ENCODE data around the gene SIRT2. TPM values are rescaled to one million over a fixed set of nuclear protein-coding genes. Genes with fewer than 3 reads are reported as not detected.

The SIRT2 gene
- total RNA-seq, 4 donors from 2014 or later = 208 to 327 (median 285) TPM

GRCh38 chr19:38900743-38901190, 1.3 kb upstream of the SIRT2 start:
- DNase-seq (no peak), ATAC-seq (no peak)
- Histone ChIP-seq H3K36me3 (peaks cover 0 to 18% of the 10 kb centered on the region in 2 donors), H3K27ac (peak overlapping the region; percentile 90 to 99 (median 94)), H3K4me1 (peaks cover 39 to 41% of the 10 kb centered on the region in 2 donors), H3K27me3 (no peaks in the 10 kb centered on the region), H3K4me3 (peak overlapping the region; percentile 74 to 98 (median 87)), H3K9me3 (no peaks in the 10 kb centered on the region)
- in situ Hi-C loops (cut with MboI; ENCODE audit: low sequenced_read_pairs in 4 of 4) (loop anchor here in 3 of 4 donors (10.0 to 25.0 kb wide), 2 partner anchors 66 to 163 kb away; partner anchors contain the start of genes CAPN12 (in 2 of the 3) and ECH1 (in 1 of the 3)), intact Hi-C loops (cut with DNase I; ENCODE audit: low total_unique reads) (loop anchor here (5.0 kb wide), 1 partner anchor 442 kb away; the partner anchor contains the start of gene SAMD4B)
- TF ChIP-seq POLR2A (IDR thresholded peaks at IDR 0.05) = no peak
- TF ChIP-seq CTCF (IDR thresholded peaks at IDR 0.05 in 4 of 5, conservative IDR thresholded peaks at IDR 0.05 in 1 of 5) = no peak

- ATAC-seq (no peak), DNase-seq (no peak)
- peaks cover 0 to 12% of the 10 kb centered on the region in 2 donors for H3K36me3 ChIP-seq
- H3K9me3 ChIP-seq = no peaks in the 10 kb centered on the region
- intact Hi-C loops (cut with DNase I; ENCODE audit: low total_unique reads) (loop anchor here (5.0 kb wide), 1 partner anchor 442 kb away; the partner anchor contains the start of gene SAMD4B), in situ Hi-C loops (cut with MboI; ENCODE audit: low sequenced_read_pairs in 4 of 4) (loop anchor here in 3 of 4 donors (10.0 to 25.0 kb wide), 2 partner anchors 65 to 163 kb away; partner anchors contain the start of genes CAPN12 (in 2 of the 3) and ECH1 (in 1 of the 3))
- peaks cover 43 to 46% of the 10 kb centered on the region in 2 donors for H3K4me1 ChIP-seq
- H3K27me3 ChIP-seq = no peaks in the 10 kb centered on the region
- TF ChIP-seq POLR2A (IDR thresholded peaks at IDR 0.05) (no peak), CTCF (IDR thresholded peaks at IDR 0.05 in 4 of 5, conservative IDR thresholded peaks at IDR 0.05 in 1 of 5) (no peak)
- peak overlapping the region; percentile 90 to 99 (median 94) for H3K27ac ChIP-seq
- H3K4me3 ChIP-seq = peak overlapping the region; percentile 74 to 98 (median 87)
Measured at GRCh38 chr19:38900202-38900629, 798 bp upstream of the SIRT2 start.

GRCh38 chr19:38898788-38899446, 501 bp downstream of the SIRT2 start:
- Histone ChIP-seq H3K4me3 (peak overlapping the region; percentile 71 to 98 (median 82)), H3K36me3 (peaks cover 0 to 4% of the 10 kb centered on the region in 2 donors), H3K27ac (peak overlapping the region; percentile 87 to 99 (median 93)), H3K4me1 (peaks cover 52% of the 10 kb centered on the region in 2 donors), H3K9me3 (no peaks in the 10 kb centered on the region), H3K27me3 (no peaks in the 10 kb centered on the region)
- ATAC-seq (peak; percentile 3 to 8), DNase-seq (peak in 1 of 2 donors; percentile 30)
- in situ Hi-C loops (cut with MboI; ENCODE audit: low sequenced_read_pairs in 4 of 4) (loop anchor here in 2 of 4 donors (5.0 to 10.0 kb wide), 2 partner anchors 47 to 54 kb away; partner anchors contain the start of gene HNRNPL (in 1 of the 2)), intact Hi-C loops (cut with DNase I; ENCODE audit: low total_unique reads) (loop anchor here (1.0 to 10.0 kb wide), 4 partner anchors 31 to 724 kb away; partner anchors contain the start of genes ECH1, HNRNPL, MRPS12 and SARS2)
- no peak for TF ChIP-seq CTCF (IDR thresholded peaks at IDR 0.05 in 4 of 5, conservative IDR thresholded peaks at IDR 0.05 in 1 of 5)
- TF ChIP-seq POLR2A (IDR thresholded peaks at IDR 0.05) = no peak

GRCh38 chr19:38894968-38895367, 4.5 kb downstream of the SIRT2 start:
- ATAC-seq = no peak
- intact Hi-C loops (cut with DNase I; ENCODE audit: low total_unique reads) (loop anchor here (5.0 to 10.0 kb wide), 2 partner anchors 183 to 720 kb away; no protein-coding TSS in a partner anchor), in situ Hi-C loops (cut with MboI; ENCODE audit: low sequenced_read_pairs in 4 of 4) (loop anchor here in 2 of 4 donors (5.0 to 10.0 kb wide), 2 partner anchors 43 to 50 kb away; partner anchors contain the start of gene HNRNPL (in 1 of the 2))
- no peak for TF ChIP-seq POLR2A (IDR thresholded peaks at IDR 0.05)
- TF ChIP-seq CTCF (IDR thresholded peaks at IDR 0.05 in 4 of 5, conservative IDR thresholded peaks at IDR 0.05 in 1 of 5) = no peak
- Histone ChIP-seq H3K27me3 (no peaks in the 10 kb centered on the region), H3K4me3 (no peak overlapping the region), H3K27ac (peak overlapping the region; percentile 85 to 96 (median 88)), H3K4me1 (peaks cover 73 to 84% of the 10 kb centered on the region in 2 donors), H3K36me3 (peaks cover 0 to 3% of the 10 kb centered on the region in 2 donors), H3K9me3 (no peaks in the 10 kb centered on the region)
- DNase-seq = no peak
